Raji (cell line): Measurements from ENCODE around the gene FTH1.

Experiments used
- POLR2A ChIP-seq: IDR thresholded peaks from 2 replicates; pipeline ENCODE4 v1.6.1; 2011; ENCODE audit warnings: low read depth, low read length, control low read depth; ENCODE audit not compliant: insufficient read depth

Gene FTH1

DNA sequence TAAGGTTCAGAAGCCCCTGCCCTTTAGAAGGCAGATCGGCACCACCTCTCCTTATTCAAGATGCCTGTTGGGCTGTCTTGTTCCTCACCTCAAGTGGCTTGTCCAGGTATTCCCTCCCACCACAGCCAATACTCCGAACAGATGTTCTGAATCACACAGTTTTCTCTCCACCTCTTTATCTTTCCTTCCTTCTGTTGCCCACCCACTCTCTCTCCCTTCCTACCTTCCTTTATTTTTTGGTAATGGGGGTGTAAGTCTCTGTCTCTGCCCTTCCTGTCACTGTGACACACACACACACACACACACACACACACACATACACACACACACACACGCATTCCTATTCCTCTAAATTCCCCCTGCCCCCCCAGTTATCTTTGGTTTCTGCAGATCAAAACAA is 8.8 kb downstream of the FTH1 start:
- TF ChIP-seq POLR2A, result no peak

DNA sequence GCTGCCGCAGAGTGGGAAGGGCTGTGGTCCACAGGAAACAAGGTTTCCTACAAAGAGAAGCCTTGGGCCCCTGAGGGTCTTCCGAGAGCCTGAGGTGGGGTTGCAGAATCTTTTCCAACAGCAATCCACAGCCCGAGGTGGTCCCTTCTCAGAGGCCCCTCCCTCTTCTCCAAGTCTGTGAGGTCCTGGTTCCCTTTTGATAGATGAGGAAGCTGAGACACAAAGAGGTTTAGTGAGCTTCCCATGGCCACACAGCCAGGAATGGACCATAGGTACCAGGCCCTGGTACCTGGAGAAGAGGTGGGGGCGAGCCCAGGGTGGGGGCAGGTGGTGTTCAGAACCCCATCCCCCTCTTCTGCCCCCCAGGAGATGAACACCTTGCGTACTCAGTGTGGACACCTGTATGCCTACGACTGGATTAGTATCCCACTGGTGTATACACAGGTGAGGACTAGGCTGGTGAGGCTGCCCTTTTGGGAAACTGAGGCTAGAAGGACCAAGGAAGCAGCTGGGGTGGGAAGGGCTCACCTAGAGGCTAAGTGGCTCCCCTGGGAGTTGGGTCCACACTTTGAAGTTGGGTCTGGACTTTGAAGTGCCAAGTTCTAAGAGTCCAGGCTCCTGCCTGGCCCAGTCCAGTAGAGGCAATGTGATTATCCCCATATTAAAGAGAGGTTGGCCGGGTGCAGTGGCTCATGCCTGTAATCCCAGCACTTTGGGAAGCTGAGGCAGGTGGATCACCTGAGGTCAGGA is 10.2 kb downstream of the FTH1 start:
- TF ChIP-seq POLR2A, result no peak

- TF ChIP-seq POLR2A, result no peak
Observed at GRCh38 chr11:61956191-61957020, 11.0 kb downstream of the FTH1 start.

DNA sequence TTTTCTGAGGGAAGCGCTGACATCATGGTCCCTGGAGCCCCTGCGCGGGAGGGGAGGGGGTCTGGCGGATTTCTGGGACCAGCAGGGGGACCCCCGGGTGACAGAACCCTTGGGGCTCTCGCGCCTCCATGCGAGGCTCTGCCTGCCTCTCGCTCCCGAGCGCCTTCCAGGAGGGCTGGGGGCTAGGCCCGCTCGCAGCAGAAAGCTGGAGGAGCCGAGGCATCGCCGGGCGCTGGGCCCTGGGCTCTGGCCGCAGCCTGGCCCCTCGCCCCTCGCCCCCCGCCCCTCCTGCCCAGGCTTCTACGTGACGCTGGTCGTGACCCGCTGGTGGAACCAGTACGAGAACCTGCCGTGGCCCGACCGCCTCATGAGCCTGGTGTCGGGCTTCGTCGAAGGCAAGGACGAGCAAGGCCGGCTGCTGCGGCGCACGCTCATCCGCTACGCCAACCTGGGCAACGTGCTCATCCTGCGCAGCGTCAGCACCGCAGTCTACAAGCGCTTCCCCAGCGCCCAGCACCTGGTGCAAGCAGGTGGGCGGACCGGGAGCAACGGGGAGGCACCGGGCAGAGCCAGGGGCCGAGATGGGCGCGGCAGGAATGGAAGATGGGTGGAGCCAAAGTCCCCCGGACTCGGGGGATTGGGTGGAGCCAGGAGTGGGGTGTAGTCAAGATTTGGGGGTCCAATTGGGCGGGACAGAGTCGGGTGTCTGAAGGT is 11.9 kb downstream of the FTH1 start:
- no peak for TF ChIP-seq POLR2A

- TF ChIP-seq POLR2A, result no peak
Observed at GRCh38 chr11:61954851-61955421, 12.5 kb downstream of the FTH1 start.

DNA sequence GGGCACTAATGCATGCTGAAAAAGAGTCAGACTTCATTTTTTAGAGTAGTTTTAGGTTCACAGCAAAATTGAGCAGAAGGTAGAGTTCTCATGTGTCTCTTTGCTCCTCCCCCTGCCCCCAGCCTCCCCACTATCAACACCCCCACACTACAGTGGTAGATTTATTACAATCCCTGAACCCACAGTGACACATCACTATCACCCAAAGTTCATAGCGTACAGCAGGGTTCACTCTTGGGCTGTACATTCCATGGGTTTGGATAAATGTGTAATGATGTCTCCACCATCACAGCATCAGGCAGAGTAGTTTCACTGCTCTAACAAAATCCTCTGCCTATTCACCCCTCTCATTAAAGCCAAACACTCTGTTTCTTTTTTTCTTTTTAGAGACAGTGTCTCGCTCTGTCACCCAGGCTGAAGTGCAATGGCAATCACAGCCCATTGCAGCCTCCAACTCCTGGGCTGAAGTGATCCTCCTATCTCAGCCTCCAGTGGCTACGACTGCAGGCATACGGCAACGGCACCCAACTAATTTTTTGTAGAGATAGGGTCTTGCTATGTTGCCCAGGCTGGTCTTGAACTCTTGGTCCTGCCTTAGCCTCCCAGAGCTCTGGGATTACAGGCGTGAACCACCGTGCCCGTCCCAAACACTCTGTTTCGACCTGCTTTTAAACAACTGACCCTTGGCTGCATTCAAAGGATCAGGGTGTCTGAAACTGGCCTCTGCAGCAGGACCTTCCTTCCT is 13.2 kb downstream of the FTH1 start:
- TF ChIP-seq POLR2A, result no peak

DNA sequence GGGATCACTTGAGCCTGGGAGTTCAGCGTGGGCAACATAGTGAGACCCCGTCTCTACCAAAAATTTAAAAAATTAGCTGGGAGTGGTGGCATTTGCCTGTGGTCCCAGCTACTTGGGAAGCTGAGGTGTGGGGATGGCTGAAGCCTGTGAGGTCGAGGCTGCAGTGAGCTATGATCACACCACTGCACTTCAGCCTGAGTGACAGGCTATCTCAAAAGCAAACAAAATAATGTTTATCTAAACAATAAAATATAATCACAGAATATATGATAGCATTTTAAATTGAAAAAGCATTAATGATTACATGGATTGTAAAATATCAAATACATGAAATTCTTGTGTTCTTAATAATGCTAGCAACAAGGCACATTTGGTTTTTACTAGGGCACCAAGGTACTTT is 14.6 kb downstream of the FTH1 start:
- TF ChIP-seq POLR2A, result no peak

GRCh38 chr11:61951484-61952135 is 15.8 kb downstream of the FTH1 start:
- TF ChIP-seq POLR2A, result no peak

DNA sequence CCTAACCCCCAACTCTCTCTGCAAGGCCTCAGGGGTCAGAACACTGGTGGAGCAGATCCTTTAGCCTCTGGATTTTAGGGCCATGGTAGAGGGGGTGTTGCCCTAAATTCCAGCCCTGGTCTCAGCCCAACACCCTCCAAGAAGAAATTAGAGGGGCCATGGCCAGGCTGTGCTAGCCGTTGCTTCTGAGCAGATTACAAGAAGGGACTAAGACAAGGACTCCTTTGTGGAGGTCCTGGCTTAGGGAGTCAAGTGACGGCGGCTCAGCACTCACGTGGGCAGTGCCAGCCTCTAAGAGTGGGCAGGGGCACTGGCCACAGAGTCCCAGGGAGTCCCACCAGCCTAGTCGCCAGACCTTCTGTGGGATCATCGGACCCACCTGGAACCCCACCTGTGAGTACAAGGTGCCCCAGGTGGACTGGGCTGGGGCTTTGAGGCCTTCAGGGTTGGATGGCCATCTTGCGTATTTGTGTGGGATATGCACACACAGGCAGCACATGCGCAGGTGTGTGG is 17.3 kb downstream of the FTH1 start, which contains the start of gene BEST1:
TSS of gene BEST1 (plus strand) at position 317 of the 513 bp plus-strand sequence. CDS start 1,456 bp downstream, outside the sequence.
- no peak for TF ChIP-seq POLR2A

GRCh38 chr11:61949169-61950034 is 18.0 kb downstream of the FTH1 start:
- no peak for TF ChIP-seq POLR2A

GRCh38 chr11:61948505-61948904 is 18.9 kb downstream of the FTH1 start:
- TF ChIP-seq POLR2A, result no peak

DNA sequence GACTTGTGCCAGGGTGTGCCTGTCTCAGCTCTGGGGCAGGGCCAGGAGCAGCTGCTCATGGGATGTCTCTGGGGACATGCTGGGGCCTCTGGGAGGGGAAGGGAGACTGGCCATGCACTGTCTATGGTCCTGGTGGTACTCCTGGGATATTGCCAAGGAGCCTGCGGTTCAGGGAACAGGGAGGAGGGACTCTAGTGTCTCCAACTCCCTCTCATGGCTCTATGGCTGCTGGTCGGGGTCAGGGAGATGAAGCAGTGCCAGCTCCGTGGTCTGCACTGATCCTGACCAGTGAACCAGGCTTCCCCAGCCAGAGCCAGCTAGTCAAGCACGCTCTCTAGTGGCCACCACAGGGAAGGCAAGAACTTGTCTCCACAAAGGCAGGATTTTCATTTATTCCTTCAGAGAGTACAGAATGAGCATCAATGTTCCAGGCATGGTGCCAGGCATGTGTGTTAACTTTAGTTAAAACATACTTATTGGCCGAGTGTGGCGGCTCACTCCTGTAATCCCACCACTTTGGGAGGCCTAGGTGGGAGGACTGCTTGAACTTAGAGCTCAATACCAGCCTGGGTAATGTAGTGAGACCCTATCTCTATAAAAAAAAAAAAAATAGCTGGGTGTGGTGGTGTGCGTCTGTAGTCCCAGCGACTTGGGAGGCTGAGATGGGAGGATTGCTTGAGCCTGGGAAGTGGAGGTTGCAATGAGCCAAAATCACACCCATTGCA is 19.8 kb downstream of the FTH1 start:
- no peak for TF ChIP-seq POLR2A

DNA sequence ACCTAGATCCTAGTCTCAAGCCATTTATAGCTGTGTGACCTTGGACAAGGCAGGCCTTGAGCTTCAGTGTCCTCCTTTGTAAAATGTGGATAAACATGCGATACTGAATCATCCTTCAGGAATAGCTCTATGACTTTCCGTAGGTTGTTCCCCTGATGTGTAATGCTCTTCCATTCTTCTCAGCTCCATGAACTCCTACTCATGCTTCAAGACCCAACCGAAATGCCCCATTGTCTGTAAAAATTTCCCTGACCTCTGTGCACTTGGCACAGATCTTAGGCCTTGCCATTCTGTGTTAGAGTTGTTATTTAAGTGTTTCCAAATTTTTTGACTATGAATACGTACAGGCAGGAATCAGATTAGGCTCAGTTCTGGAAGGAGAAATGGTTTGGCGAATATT is 20.5 kb downstream of the FTH1 start:
- TF ChIP-seq POLR2A, result no peak

- no peak for TF ChIP-seq POLR2A
Observed at GRCh38 chr11:61945191-61945590, 22.2 kb downstream of the FTH1 start.
